GM23248 (cell line): ENCODE data around the gene FREM1. TPM values are rescaled to one million over a fixed set of nuclear protein-coding genes. Genes with fewer than 3 reads are reported as not detected.
A peak's percentile ranks its signal among the peaks of the same experiment; 100 is the strongest.

ENCODE experiments used
- DNase-seq: peaks from one replicate; pipeline ENCODE4 v3.0.0-alpha.2; 2015
- H2AFZ ChIP-seq: fragments of 200-600 bp; sonication (generic); 2 replicates; pipeline ENCODE4 v1.6.1; 2016; ENCODE audit warnings: antibody characterized with exemption
- H3F3A ChIP-seq: fragments of 200-600 bp; sonication (generic); 2 replicates; pipeline ENCODE4 v1.6.1; 2016; ENCODE audit warnings: mild to moderate bottlenecking, antibody characterized with exemption, mixed run types; ENCODE audit not compliant: insufficient read depth
- H3K27ac ChIP-seq: fragments of 200-600 bp; sonication (generic); 2 replicates; pipeline ENCODE4 v1.5.1; 2016; ENCODE audit warnings: mild to moderate bottlenecking
- H3K27me3 ChIP-seq: fragments of 200-600 bp; sonication (generic); replicated peaks from 2 replicates; pipeline ENCODE4 v1.6.1; 2016; ENCODE audit warnings: mild to moderate bottlenecking; ENCODE audit not compliant: insufficient read depth
- H3K36me3 ChIP-seq: fragments of 200-600 bp; sonication (generic); 2 replicates; pipeline ENCODE4 v1.6.1; 2016; ENCODE audit warnings: low read depth, mild to moderate bottlenecking
- H3K4me1 ChIP-seq: fragments of 200-600 bp; sonication (generic); 2 replicates; pipeline ENCODE4 v1.6.1; 2016; ENCODE audit warnings: mild to moderate bottlenecking; ENCODE audit not compliant: insufficient read depth
- H3K4me2 ChIP-seq: fragments of 200-600 bp; sonication (generic); one replicate; pipeline ENCODE4 v1.6.1; 2016; ENCODE audit warnings: mild to moderate bottlenecking; ENCODE audit not compliant: unreplicated experiment
- H3K4me3 ChIP-seq: fragments of 200-600 bp; sonication (generic); 2 replicates; pipeline ENCODE4 v1.5.1; 2016; ENCODE audit warnings: mild to moderate bottlenecking
- H3K79me2 ChIP-seq: fragments of 200-600 bp; sonication (generic); 2 replicates; pipeline ENCODE4 v1.6.1; 2016; ENCODE audit warnings: mild to moderate bottlenecking; ENCODE audit not compliant: insufficient read depth
- H3K9ac ChIP-seq: fragments of 200-600 bp; sonication (generic); 2 replicates; pipeline ENCODE4 v1.6.1; 2016; ENCODE audit warnings: mild to moderate bottlenecking
- H3K9me2 ChIP-seq: fragments of 200-600 bp; sonication (generic); 2 replicates; pipeline ENCODE4 v1.6.1; 2016; ENCODE audit warnings: mixed run types, mild to moderate bottlenecking, moderate library complexity; ENCODE audit not compliant: insufficient read depth
- H3K9me3 ChIP-seq: fragments of 200-600 bp; sonication (generic); one replicate; pipeline ENCODE4 v1.6.1; 2017; ENCODE audit warnings: low read depth
- H4K20me1 ChIP-seq: fragments of 200-600 bp; sonication (generic); 2 replicates; pipeline ENCODE4 v1.6.0; 2016; ENCODE audit not compliant: insufficient read depth
- EZH2 ChIP-seq: fragments of 200-600 bp; sonication (generic); IDR thresholded peaks from 2 replicates; pipeline ENCODE4 v1.6.1; 2018; ENCODE audit warnings: antibody characterized with exemption, mild to moderate bottlenecking; ENCODE audit not compliant: insufficient read depth, poor library complexity, severe bottlenecking
- EZH2phosphoT487 ChIP-seq: fragments of 200-600 bp; sonication (generic); IDR thresholded peaks from 2 replicates; pipeline ENCODE4 v1.6.1; 2018; ENCODE audit warnings: antibody characterized with exemption, moderate library complexity, mild to moderate bottlenecking, low read depth; ENCODE audit not compliant: insufficient read depth
- WGBS, 2 experiments: methylation state at CpG; one replicate each; pipeline ENCODE4 v1.1.6; 2015 to 2017; ENCODE audit warnings: low lambda C conversion rate in 2 of 2, low coverage in 1 of 2; ENCODE audit errors: missing lambda C conversion rate in 2 of 2; 5-methylcytosine and 5-hydroxymethylcytosine counted together
- in situ Hi-C: fragments of 300-500 bp; cut with MboI; formaldehyde crosslinking; loops from 2 replicates; pipeline ENCODE4 v1.15.0; 2020
- polyA plus RNA-seq: library from polyadenylated mRNA; unstranded; fragments of >200 nt; fragmentation: Nextera tagmentation; extraction: Ambion mirVana; gene quantifications from 2 replicates; pipeline ENCODE4 v1.2.1, GENCODE V29; 2016
- total RNA-seq: library from RNA; depleted of rRNA; stranded (reverse); fragments of >200 nt; shearing (Covaris generic); gene quantifications from 2 replicates; pipeline ENCODE4 v1.2.3, GENCODE V29; 2014

Gene FREM1
- total and polyA plus RNA-seq, 2 experiments from 2014 or later, result 0.11 to 0.31 TPM

- Histone ChIP-seq H2AFZ (no peak overlapping the region), H3K9ac (no peak overlapping the region), H3K36me3 (no peaks in the 10 kb centered on the region), H3K4me3 (no peak overlapping the region), H3K9me2 (no peaks in the 10 kb centered on the region), H3K4me2 (no peak overlapping the region), H3F3A (0 out of 2 replicates have a peak, but pooled peaks cover 4% of the 10 kb centered on the region), H4K20me1 (no peaks in the 10 kb centered on the region), H3K27ac (no peak overlapping the region), H3K79me2 (no peaks in the 10 kb centered on the region), H3K27me3 (no peaks in the 10 kb centered on the region), H3K9me3 (no peaks in the 10 kb centered on the region), H3K4me1 (peaks cover 16% of the 10 kb centered on the region)
- no peak for DNase-seq
- no peak for TF ChIP-seq EZH2
- TF ChIP-seq EZH2phosphoT487, result no peak
- WGBS, 2 experiments, result 55 to 56% methylated on average over 5 of the region's 5 CpGs
- in situ Hi-C loops, result no loop called here
Measured at GRCh38 chr9:14906000-14906399, 4.2 kb downstream of the FREM1 start.

- Histone ChIP-seq H3K9me3 (no peaks in the 10 kb centered on the region), H3K27me3 (no peaks in the 10 kb centered on the region), H3K27ac (no peak overlapping the region), H2AFZ (0 out of 2 replicates have a peak overlapping the region, but pooled peaks have one; percentile 31), H4K20me1 (no peaks in the 10 kb centered on the region), H3K4me1 (peaks cover 10% of the 10 kb centered on the region), H3K79me2 (no peaks in the 10 kb centered on the region), H3K9ac (no peak overlapping the region), H3K9me2 (no peaks in the 10 kb centered on the region), H3K4me2 (no peak overlapping the region), H3K36me3 (no peaks in the 10 kb centered on the region), H3F3A (0 out of 2 replicates have a peak, but pooled peaks cover 4% of the 10 kb centered on the region), H3K4me3 (no peak overlapping the region)
- DNase-seq, result no peak
- TF ChIP-seq EZH2, result no peak
- TF ChIP-seq EZH2phosphoT487, result no peak
- WGBS, 2 experiments, result 0 to 5% methylated on average over 1 of the region's 1 CpG
- in situ Hi-C loops, result no loop called here
Measured at GRCh38 chr9:14903040-14903439, 7.2 kb downstream of the FREM1 start.

GRCh38 chr9:14902561-14902960, 7.7 kb downstream of the FREM1 start:
- Histone ChIP-seq H3F3A (0 out of 2 replicates have a peak, but pooled peaks cover 4% of the 10 kb centered on the region), H3K4me1 (peaks cover 10% of the 10 kb centered on the region), H3K9me2 (no peaks in the 10 kb centered on the region), H3K27me3 (no peaks in the 10 kb centered on the region), H3K36me3 (no peaks in the 10 kb centered on the region), H3K79me2 (no peaks in the 10 kb centered on the region), H3K4me3 (0 out of 2 replicates have a peak overlapping the region, but pooled peaks have one; percentile 22), H4K20me1 (no peaks in the 10 kb centered on the region), H3K9me3 (no peaks in the 10 kb centered on the region), H3K4me2 (no peak overlapping the region), H3K9ac (no peak overlapping the region), H2AFZ (0 out of 2 replicates have a peak overlapping the region, but pooled peaks have one; percentile 31), H3K27ac (no peak overlapping the region)
- peak; percentile 6 for DNase-seq
- in situ Hi-C loops, result no loop called here
- TF ChIP-seq EZH2, result no peak
- no peak for TF ChIP-seq EZH2phosphoT487
- WGBS, 2 experiments, result 22 to 32% methylated on average over 1 of the region's 1 CpG

- no peaks in the 10 kb centered on the region for H3K9me2 ChIP-seq
- H3K27ac ChIP-seq, result no peak overlapping the region
- no peak overlapping the region for H3K4me2 ChIP-seq
- H3F3A ChIP-seq, result 0 out of 2 replicates have a peak, but pooled peaks cover 8% of the 10 kb centered on the region
- H3K4me1 ChIP-seq, result peaks cover 20% of the 10 kb centered on the region
- no peaks in the 10 kb centered on the region for H3K79me2 ChIP-seq
- WGBS, 2 experiments, result 54 to 61% methylated on average over 4 of the region's 4 CpGs
- no peak overlapping the region for H2AFZ ChIP-seq
- no peak overlapping the region for H3K9ac ChIP-seq
- no peaks in the 10 kb centered on the region for H4K20me1 ChIP-seq
- TF ChIP-seq EZH2phosphoT487 (no peak), EZH2 (no peak)
- no peaks in the 10 kb centered on the region for H3K36me3 ChIP-seq
- no peak overlapping the region for H3K4me3 ChIP-seq
- no peaks in the 10 kb centered on the region for H3K27me3 ChIP-seq
- H3K9me3 ChIP-seq, result no peaks in the 10 kb centered on the region
- in situ Hi-C loops, result no loop called here
- no peak for DNase-seq
Measured at GRCh38 chr9:14899815-14900193, 10.4 kb downstream of the FREM1 start.

- Histone ChIP-seq H3K4me1 (peaks cover 20% of the 10 kb centered on the region), H3K9me3 (no peaks in the 10 kb centered on the region), H3K79me2 (no peaks in the 10 kb centered on the region), H3F3A (0 out of 2 replicates have a peak, but pooled peaks cover 8% of the 10 kb centered on the region), H3K27ac (no peak overlapping the region), H3K36me3 (no peaks in the 10 kb centered on the region), H4K20me1 (no peaks in the 10 kb centered on the region), H3K9ac (no peak overlapping the region), H3K4me3 (no peak overlapping the region), H2AFZ (no peak overlapping the region), H3K4me2 (no peak overlapping the region), H3K9me2 (no peaks in the 10 kb centered on the region), H3K27me3 (no peaks in the 10 kb centered on the region)
- WGBS, 2 experiments, result 54 to 57% methylated on average over 6 of the region's 6 CpGs
- in situ Hi-C loops, result no loop called here
- no peak for DNase-seq
- TF ChIP-seq EZH2phosphoT487, result no peak
- no peak for TF ChIP-seq EZH2
Measured at GRCh38 chr9:14899042-14899814, 11.0 kb downstream of the FREM1 start.
